GM06990 (cell line): ENCODE measurements around the gene ATCAY.

Source experiments
- DNase-seq: peaks from one replicate; pipeline ENCODE4 v3.0.0-alpha.2; 2011; ENCODE audit not compliant: insufficient read length; ENCODE audit errors: extremely low read depth
- H3K27me3 ChIP-seq: replicated peaks from 2 replicates; pipeline ENCODE4 v1.6.0; 2011; ENCODE audit warnings: low read length; ENCODE audit not compliant: control insufficient read depth, insufficient read depth
- H3K36me3 ChIP-seq: 2 replicates; pipeline ENCODE4 v1.5.1; 2011; ENCODE audit warnings: low read length; ENCODE audit not compliant: control insufficient read depth, insufficient read depth
- H3K4me3 ChIP-seq: replicated peaks from 2 replicates; pipeline ENCODE4 v1.5.1; 2011; ENCODE audit warnings: low read depth, mild to moderate bottlenecking, control low read depth, low read length
- CTCF ChIP-seq: IDR thresholded peaks from 2 replicates; pipeline ENCODE4 v1.5.1; 2011; ENCODE audit warnings: low read length, control low read depth, mild to moderate bottlenecking, inconsistent platforms; ENCODE audit not compliant: insufficient read depth, poor library complexity, severe bottlenecking

Gene ATCAY

GRCh38 chr19:3880471-3881271, at the start of gene ATCAY:
Gene ATCAY (plus strand): TSS chr19:3880685. CDS start chr19:3885768, 5,083 bp downstream.
- Histone ChIP-seq H3K27me3 (no peaks in the 10 kb centered on the region; the same call in 1 of the 2 replicates), H3K4me3 (no peak within 1 kb of the TSS), H3K36me3 (no peaks in the 10 kb centered on the region)
- TF ChIP-seq CTCF = no peak
- no peak for DNase-seq

- Histone ChIP-seq H3K4me3 (no peak overlapping the region), H3K27me3 (no peaks in the 10 kb centered on the region), H3K36me3 (no peaks in the 10 kb centered on the region)
- no peak for DNase-seq
- no peak for TF ChIP-seq CTCF
Observed at GRCh38 chr19:3831601-3832000, 48.9 kb upstream of the ATCAY start.

GRCh38 chr19:3832001-3832400, 48.5 kb upstream of the ATCAY start:
- no peak for TF ChIP-seq CTCF
- DNase-seq = no peak

GRCh38 chr19:3833578-3834348, 46.7 kb upstream of the ATCAY start:
- no peaks in the 10 kb centered on the region for H3K27me3 ChIP-seq
- H3K4me3 ChIP-seq = no peak overlapping the region
- DNase-seq = no peak
- no peak for TF ChIP-seq CTCF
- no peaks in the 10 kb centered on the region for H3K36me3 ChIP-seq

More at GRCh38 chr19:3832001-3832400, 48.5 kb upstream of the ATCAY start:
- H3K27me3 ChIP-seq = no peaks in the 10 kb centered on the region
- H3K4me3 ChIP-seq = no peak overlapping the region
- no peaks in the 10 kb centered on the region for H3K36me3 ChIP-seq

- no peak for TF ChIP-seq CTCF
- DNase-seq = no peak
- no peaks in the 10 kb centered on the region for H3K36me3 ChIP-seq
- H3K27me3 ChIP-seq = no peaks in the 10 kb centered on the region
- H3K4me3 ChIP-seq = no peak overlapping the region
Observed at GRCh38 chr19:3834349-3835054, 46.0 kb upstream of the ATCAY start.
